HFF-Myc (cell line): ENCODE measurements around the gene ZNF532.
"Not testable (repeated sequence)": the region's sequence is repeated elsewhere in the genome, so short reads cannot be mapped to it uniquely, and the experiment has no call there.

ENCODE experiments used
- DNase-seq: peaks from one replicate; pipeline ENCODE4 v3.0.0-alpha.2; 2011; ENCODE audit warnings: low read depth; ENCODE audit errors: extremely low read depth
- H3K4me3 ChIP-seq: replicated peaks from 2 replicates; pipeline ENCODE4 v1.5.1; 2011; ENCODE audit warnings: low read depth, mild to moderate bottlenecking, control low read depth, low read length
- TF ChIP-seq, protein P1 (sequence below): IDR thresholded peaks from 2 replicates; pipeline ENCODE4 v1.5.1; 2012; ENCODE audit warnings: mild to moderate bottlenecking, low read depth, low read length, control low read depth; ENCODE audit errors: missing control alignments

Gene ZNF532

GRCh38 chr18:59015531-59016152 lies 151.0 kb downstream of the ZNF532 start:
- no peak for DNase-seq
- H3K4me3 ChIP-seq: no peak overlapping the region
- TF ChIP-seq, protein P1, sequence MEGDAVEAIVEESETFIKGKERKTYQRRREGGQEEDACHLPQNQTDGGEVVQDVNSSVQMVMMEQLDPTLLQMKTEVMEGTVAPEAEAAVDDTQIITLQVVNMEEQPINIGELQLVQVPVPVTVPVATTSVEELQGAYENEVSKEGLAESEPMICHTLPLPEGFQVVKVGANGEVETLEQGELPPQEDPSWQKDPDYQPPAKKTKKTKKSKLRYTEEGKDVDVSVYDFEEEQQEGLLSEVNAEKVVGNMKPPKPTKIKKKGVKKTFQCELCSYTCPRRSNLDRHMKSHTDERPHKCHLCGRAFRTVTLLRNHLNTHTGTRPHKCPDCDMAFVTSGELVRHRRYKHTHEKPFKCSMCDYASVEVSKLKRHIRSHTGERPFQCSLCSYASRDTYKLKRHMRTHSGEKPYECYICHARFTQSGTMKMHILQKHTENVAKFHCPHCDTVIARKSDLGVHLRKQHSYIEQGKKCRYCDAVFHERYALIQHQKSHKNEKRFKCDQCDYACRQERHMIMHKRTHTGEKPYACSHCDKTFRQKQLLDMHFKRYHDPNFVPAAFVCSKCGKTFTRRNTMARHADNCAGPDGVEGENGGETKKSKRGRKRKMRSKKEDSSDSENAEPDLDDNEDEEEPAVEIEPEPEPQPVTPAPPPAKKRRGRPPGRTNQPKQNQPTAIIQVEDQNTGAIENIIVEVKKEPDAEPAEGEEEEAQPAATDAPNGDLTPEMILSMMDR: no peak

DNA sequence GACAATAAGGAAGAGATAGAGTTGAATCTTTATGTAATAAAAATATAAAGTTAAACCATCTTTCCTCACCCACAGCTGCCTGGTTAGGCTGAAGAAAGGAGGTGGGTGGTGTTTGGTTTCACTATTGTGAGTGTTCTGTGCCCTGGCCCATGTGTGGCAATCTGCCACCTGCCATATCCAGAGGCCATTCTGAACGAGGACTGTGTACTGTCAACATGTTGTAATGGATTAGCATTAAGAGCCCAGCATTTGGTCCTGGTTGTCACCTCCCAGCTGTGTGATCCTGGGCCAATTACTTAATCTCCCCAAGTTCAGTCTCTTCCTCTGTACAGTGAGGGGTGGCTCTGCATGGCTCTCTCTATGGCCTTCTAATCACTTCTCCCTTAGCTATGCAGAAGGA lies 156.8 kb downstream of the ZNF532 start:
- TF ChIP-seq, protein P1: no peak
- DNase-seq: no peak
- H3K4me3 ChIP-seq: no peak overlapping the region

GRCh38 chr18:59022167-59022945 lies 157.7 kb downstream of the ZNF532 start:
- no peak overlapping the region for H3K4me3 ChIP-seq
- DNase-seq: peak; percentile 44
- TF ChIP-seq, protein P1: no peak

GRCh38 chr18:59024829-59025228 lies 160.2 kb downstream of the ZNF532 start:
- H3K4me3 ChIP-seq: no peak overlapping the region
- TF ChIP-seq, protein P1: no peak
- peak; percentile 52 for DNase-seq

- not testable (repeated sequence) for DNase-seq
Observed at GRCh38 chr18:59025532-59025931, 160.9 kb downstream of the ZNF532 start.

DNA sequence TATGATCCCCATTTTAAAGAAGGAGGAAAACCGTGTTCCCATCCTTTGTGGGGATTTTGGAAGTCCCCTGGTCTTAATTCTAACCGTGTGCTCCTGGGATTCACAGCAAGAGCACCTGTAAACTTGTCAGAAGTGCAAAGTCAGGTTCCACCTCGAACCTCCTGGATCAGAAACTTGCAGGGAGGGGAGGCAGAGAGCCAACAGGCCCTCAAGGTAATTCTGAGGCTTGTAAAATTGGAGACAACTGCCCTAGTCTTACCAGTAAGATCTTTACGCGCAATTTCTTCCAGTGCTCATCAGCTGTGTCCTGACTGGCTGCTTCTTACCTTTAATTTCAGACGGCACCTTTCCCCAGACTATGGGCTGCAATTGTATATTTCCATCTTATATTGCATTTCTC lies 161.7 kb downstream of the ZNF532 start:
- TF ChIP-seq, protein P1: no peak
- no peak for DNase-seq
- no peak overlapping the region for H3K4me3 ChIP-seq

More at GRCh38 chr18:59025532-59025931, 160.9 kb downstream of the ZNF532 start:
- H3K4me3 ChIP-seq: not testable (repeated sequence)

- TF ChIP-seq, protein P1: no peak
- no peak for DNase-seq
- no peak overlapping the region for H3K4me3 ChIP-seq
Observed at GRCh38 chr18:59026831-59027410, 162.2 kb downstream of the ZNF532 start.
